Uterus (tissue), 2 donors: ENCODE data around the gene IGHMBP2.

ENCODE experiments used
- CTCF ChIP-seq, 4 experiments: fragments of 200-600 bp in 2 of 4; fragments of 450-650 bp in 2 of 4; sonication (generic) in 2 of 4; IDR thresholded peaks; one replicate each; pipeline ENCODE4 v1.5.1; 2016 to 2019; ENCODE audit warnings: antibody characterized with exemption in 4 of 4, mild to moderate bottlenecking in 2 of 4, moderate library complexity in 1 of 4
- POLR2A ChIP-seq, 2 donors: fragments of 450-650 bp; IDR thresholded peaks; one replicate each; pipeline ENCODE4 v1.6.1; 2016; ENCODE audit warnings: antibody characterized with exemption in 2 of 2, mild to moderate bottlenecking in 1 of 2, moderate library complexity in 1 of 2

GRCh38 chr11:68979931-68980775, 76.5 kb downstream of the IGHMBP2 start:
- no peak for TF ChIP-seq CTCF (IDR thresholded peaks at IDR 0.05)
- TF ChIP-seq POLR2A (IDR thresholded peaks at IDR 0.05), result no peak
